ENCODE results near the gene PCDHGA1. TPM values are rescaled to one million over a fixed set of nuclear protein-coding genes. Genes with fewer than 3 reads are reported as not detected.

The PCDHGA1 gene
- polyA plus RNA-seq, 2 of the 4 experiments (the other 2 are of a cell fraction), result 0.32 to 0.71 TPM

- 76% methylated on average over 8 of the region's 8 CpGs for WGBS (ENCODE audit: missing lambda C conversion rate)
- ATAC-seq (no peak), DNase-seq (ENCODE audit: low read depth in 1 of 2, low spot score in 1 of 2) (no peak), FAIRE-seq (no peak)
- Histone ChIP-seq H3K4me1 (no peaks in the 10 kb centered on the region), H3K4me2 (no peak overlapping the region), H3K27ac (no peak overlapping the region), H3K9me3 (no peaks in the 10 kb centered on the region), H3K4me3 (no peak overlapping the region)
- ChIA-PET POLR2A (no interaction called here), CTCF (interaction anchor here (1.3 to 15.1 kb wide), 4 partner anchors 10 to 124 kb away, joined by 3 to 163 read pairs (median 4); partner anchors contain the start of gene PCDHGA7)
- TF ChIP-seq TFCP2L1 (CRISPR knock-in tag; IDR thresholded peaks at IDR 0.05) (no peak), SREBF2 (IDR thresholded peaks at IDR 0.05) (no peak), NR3C1 (IDR thresholded peaks at IDR 0.05) (no peak), CHD2 (IDR thresholded peaks at IDR 0.05; ENCODE audit: low read length, partially characterized antibody) (no peak), NPAS2 (CRISPR knock-in tag; IDR thresholded peaks at IDR 0.05; ENCODE audit: borderline replicate concordance) (no peak), SMC3 (IDR thresholded peaks at IDR 0.05) (no peak), FOSB (CRISPR knock-in tag; IDR thresholded peaks at IDR 0.05) (no peak), CBX2 (IDR thresholded peaks at IDR 0.05; ENCODE audit: borderline replicate concordance, low read depth) (no peak), NFE2L2 (conservative IDR thresholded peaks at IDR 0.05; ENCODE audit: low read length) (no peak), POLR2AphosphoS2 (conservative IDR thresholded peaks at IDR 0.05; ENCODE audit: low read length) (no peak), GATA3 (IDR thresholded peaks at IDR 0.05; ENCODE audit: borderline replicate concordance) (no peak), JUN (IDR thresholded peaks at IDR 0.05) (no peak), CBX8 (IDR thresholded peaks at IDR 0.05) (no peak)
- TF ChIP-seq, protein P1, sequence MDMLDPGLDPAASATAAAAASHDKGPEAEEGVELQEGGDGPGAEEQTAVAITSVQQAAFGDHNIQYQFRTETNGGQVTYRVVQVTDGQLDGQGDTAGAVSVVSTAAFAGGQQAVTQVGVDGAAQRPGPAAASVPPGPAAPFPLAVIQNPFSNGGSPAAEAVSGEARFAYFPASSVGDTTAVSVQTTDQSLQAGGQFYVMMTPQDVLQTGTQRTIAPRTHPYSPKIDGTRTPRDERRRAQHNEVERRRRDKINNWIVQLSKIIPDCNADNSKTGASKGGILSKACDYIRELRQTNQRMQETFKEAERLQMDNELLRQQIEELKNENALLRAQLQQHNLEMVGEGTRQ (IDR thresholded peaks at IDR 0.05), result no peak
- TF ChIP-seq, protein P2, sequence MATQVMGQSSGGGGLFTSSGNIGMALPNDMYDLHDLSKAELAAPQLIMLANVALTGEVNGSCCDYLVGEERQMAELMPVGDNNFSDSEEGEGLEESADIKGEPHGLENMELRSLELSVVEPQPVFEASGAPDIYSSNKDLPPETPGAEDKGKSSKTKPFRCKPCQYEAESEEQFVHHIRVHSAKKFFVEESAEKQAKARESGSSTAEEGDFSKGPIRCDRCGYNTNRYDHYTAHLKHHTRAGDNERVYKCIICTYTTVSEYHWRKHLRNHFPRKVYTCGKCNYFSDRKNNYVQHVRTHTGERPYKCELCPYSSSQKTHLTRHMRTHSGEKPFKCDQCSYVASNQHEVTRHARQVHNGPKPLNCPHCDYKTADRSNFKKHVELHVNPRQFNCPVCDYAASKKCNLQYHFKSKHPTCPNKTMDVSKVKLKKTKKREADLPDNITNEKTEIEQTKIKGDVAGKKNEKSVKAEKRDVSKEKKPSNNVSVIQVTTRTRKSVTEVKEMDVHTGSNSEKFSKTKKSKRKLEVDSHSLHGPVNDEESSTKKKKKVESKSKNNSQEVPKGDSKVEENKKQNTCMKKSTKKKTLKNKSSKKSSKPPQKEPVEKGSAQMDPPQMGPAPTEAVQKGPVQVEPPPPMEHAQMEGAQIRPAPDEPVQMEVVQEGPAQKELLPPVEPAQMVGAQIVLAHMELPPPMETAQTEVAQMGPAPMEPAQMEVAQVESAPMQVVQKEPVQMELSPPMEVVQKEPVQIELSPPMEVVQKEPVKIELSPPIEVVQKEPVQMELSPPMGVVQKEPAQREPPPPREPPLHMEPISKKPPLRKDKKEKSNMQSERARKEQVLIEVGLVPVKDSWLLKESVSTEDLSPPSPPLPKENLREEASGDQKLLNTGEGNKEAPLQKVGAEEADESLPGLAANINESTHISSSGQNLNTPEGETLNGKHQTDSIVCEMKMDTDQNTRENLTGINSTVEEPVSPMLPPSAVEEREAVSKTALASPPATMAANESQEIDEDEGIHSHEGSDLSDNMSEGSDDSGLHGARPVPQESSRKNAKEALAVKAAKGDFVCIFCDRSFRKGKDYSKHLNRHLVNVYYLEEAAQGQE (IDR thresholded peaks at IDR 0.05), result no peak
Observed at GRCh38 chr5:141506381-141507155, 176.3 kb downstream of the PCDHGA1 start.

- Histone ChIP-seq H3K27ac (no peak overlapping the region), H3K4me1 (no peaks in the 10 kb centered on the region), H3K4me3 (no peak overlapping the region), H3K9me3 (no peaks in the 10 kb centered on the region), H3K4me2 (no peak overlapping the region)
- ATAC-seq, result no peak
- ChIA-PET POLR2A (no interaction called here), CTCF (interaction anchor here (0.9 to 15.1 kb wide), 6 partner anchors 8 to 169 kb away, joined by 3 to 163 read pairs (median 4); partner anchors contain the start of genes PCDHGA2 and PCDHGA7)
- FAIRE-seq, result no peak
- DNase-seq (ENCODE audit: low read depth in 1 of 2, low spot score in 1 of 2), result no peak
- TF ChIP-seq TP53 (CRISPR knock-in tag; IDR thresholded peaks at IDR 0.05), result no peak
- no peak for TF ChIP-seq E2F6 (IDR thresholded peaks at IDR 0.05; ENCODE audit: borderline replicate concordance, low read depth)
- no peak for TF ChIP-seq NR3C1 (IDR thresholded peaks at IDR 0.05)
- TF ChIP-seq POLR2A (IDR thresholded peaks at IDR 0.05; ENCODE audit: low read length), result no peak
- no peak for TF ChIP-seq JUNB (IDR thresholded peaks at IDR 0.05)
- TF ChIP-seq EP300 (IDR thresholded peaks at IDR 0.05), result no peak
- no peak for TF ChIP-seq PHF8 (IDR thresholded peaks at IDR 0.05; ENCODE audit: borderline replicate concordance, low read depth)
- no peak for TF ChIP-seq KDM5A (IDR thresholded peaks at IDR 0.05)
- TF ChIP-seq HES2 (IDR thresholded peaks at IDR 0.05), result no peak
- 83% methylated on average over 11 of the region's 11 CpGs for WGBS (ENCODE audit: missing lambda C conversion rate)
Observed at GRCh38 chr5:141507387-141508091, 177.2 kb downstream of the PCDHGA1 start.
